ENCODE results near the gene C19orf47.

The C19orf47 gene

DNA sequence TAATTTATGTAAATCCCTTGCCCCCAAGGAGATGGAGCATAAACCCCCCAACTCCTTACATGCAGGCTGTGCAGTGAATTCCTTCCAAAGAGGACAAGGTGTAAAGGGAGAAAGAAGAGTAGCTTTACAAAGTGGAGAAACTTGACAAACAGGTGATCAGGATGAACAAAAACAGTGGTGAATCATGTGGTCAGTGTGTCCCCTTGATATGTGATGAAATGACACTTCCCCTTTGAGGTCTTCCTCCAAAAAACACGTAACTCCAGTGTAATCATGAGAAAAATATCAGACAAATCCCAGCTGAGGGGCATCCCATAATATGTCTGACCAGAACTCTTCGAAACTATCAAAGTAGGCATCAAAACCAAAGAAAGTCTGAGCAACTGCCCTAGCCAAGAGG lies 33.5 kb downstream of the C19orf47 start:
- DNase-seq: no peak

DNA sequence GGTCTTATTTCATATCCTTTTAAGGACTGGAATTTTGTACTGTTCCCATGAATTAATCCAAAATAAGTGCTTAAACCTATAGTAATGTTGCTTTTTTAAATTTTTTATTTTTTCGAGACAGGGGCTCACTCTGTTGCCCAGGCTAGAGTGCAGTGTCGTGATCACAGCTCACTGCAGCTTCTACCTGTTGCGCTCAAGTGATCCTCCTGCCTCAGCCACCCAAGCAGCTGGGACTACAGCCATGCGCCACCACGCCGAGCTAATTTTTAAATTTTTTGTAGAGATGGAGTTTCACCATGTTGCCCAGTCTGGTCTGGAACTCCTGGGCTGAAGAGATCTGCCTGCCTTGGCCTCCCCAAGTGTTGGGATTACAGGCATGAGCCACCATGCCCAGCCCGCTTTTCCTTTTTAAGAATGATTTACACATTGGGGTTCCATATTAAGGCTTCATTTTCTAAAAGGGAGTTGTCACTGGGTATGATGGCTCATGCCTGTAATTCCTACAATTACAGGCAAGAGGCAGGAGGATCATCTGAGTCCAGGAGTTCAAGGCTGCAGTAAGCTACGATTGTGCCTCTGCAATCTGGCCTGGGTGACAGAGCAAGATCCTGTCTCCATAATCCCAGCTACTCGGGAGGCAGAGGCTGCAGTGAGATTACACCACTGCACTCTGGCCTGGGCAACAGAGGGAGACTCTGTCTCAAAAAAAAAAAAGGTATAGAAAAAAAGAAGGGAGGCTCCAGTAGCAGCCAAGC lies 34.8 kb downstream of the C19orf47 start:
- no peak for DNase-seq

DNA sequence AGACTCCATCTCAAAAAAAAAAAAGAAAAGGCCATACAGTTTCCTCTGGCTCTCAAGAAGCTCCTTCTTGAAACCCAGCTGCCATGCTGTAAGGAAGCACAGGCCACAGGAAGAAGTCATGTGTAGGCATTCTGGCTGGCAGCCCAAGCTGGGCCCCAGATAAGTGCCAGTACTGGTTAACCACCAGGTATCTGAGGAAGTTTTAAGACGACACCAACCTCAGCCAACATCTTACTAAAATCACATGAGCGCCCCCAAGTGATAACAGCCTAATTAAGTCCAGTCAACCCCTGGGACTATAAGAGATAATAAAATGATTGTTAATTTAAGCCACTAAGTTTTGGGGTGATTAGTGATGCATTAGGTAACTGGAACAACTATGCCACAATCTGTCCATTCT lies 35.7 kb downstream of the C19orf47 start:
- no peak for DNase-seq

DNA sequence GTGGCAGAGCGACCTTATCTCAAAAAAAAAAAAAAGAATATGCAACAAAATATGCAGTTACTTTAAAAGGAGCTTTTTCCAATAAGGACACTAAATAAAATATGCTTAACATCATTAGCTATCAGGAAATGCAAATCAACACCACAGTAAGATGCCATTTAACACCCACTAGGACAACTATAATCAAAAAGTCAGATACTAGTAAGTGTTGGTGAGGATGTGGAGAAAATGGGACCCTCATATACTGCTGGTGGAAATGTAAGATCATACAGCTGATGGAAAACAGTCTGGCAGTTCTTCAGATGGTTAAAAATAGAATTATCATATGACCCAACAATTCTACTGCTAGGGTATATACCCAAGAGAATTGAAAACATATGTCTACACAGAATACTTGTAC lies 38.5 kb downstream of the C19orf47 start:
- DNase-seq: no peak

DNA sequence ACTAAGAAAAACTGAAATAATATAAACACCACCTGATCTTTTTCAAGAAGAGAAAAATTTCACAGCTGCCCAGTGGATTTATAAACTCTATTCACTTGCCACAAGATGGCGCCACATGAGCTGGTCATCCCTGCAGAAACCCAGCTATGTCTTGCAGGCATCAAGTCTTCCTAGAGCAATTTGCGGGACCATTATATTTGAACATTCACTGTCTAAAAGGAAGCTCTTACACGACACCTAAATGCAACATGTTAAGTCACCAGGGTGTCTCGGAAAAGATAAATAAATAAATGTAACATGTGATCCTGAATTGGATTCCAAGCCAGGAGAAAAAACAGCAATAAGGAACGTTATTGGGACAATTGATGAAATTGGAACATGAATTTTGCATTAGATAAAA lies 42.8 kb downstream of the C19orf47 start:
- peak; percentile 69 for DNase-seq

DNA sequence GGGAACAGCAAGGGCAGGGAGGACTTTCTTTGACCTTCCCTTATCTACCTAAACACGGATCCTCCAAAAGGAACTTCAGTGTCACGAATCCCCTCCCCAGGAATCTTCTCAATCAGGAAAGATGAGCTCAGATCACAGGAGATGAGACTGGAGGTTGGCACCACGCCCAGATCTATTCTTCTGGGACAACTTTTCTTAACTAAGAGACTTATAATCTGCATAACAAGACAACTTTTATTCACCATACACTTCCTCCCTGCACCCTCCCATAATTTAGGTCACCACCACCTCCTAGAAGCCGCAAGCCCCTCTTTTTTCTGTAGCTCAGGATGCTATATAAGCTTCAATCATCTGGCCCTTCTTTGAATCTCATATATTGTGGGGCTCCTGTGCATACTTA lies 43.9 kb downstream of the C19orf47 start:
- DNase-seq: no peak

DNA sequence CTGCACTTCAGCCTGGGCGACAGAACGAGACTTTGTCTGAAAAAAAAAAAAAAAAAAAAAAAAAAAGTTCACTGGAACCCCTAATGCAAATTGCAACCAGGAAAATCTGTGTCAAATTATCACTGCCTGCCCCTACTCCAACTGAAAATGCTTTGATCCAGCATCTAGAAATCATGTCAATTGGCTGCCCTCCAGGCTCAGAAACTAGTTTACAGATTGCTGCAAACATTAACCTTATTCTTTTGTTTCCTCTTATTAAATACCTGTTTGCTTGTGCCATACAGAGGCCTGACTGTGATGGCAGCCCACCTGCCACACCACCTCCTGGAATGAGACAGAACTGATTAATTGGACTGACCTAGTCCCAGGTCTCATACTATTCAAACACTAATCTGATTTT lies 44.4 kb downstream of the C19orf47 start:
- DNase-seq: no peak

DNA sequence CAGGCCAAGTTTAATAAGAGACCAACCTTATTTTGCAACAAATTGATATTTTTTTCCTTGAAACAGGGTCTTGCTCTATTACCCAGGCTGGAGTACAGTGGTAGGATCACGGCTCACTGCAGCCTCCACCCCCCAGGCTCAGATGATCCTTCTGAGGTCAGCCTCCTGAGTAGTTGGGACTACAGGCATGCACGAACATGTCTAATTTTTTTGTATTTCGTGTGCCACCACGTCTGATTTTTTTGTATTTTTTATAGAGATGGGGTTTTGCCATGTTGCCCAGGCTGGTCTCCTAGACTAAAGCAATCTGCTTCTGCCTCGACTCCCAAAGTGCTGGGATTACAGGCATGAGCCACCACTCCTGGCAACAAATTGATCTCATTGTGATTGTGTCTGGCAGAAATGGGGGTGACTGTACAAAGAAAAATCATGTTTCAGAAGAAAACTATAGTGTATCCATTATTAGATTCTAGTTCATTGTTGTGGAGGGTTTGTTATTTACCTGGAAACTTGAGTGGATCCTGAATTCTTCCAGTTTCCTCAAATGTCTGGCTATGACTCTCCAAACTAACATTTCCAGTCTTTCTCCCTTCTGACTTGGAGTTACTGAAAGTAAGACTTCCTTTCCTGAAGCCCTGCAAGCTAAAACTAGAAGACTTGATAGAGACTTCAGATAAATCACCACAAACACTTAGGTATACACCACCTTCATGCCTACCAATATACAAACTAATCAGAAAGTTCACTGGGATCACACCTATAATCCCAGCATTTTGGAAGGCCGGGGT lies 45.8 kb downstream of the C19orf47 start:
- DNase-seq: no peak

DNA sequence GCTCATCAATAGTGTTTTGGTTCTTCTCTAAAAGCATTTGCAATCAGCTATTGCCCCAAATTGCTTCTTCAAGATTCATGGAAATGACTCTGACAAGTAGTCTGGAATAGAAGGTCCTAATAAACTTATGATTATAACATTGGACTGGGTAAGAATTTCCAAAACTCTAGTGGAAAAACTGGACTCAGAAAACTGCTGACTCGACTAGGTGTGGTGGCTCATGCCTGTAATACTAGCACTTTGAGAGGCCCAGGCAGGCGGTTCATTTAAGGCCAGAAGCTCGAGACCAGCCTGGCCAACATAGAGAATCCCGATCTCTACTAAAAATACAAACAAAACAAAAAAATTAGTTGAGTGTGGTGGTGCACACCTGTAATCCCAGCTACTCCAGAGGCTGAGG lies 47.5 kb downstream of the C19orf47 start:
- no peak for DNase-seq

DNA sequence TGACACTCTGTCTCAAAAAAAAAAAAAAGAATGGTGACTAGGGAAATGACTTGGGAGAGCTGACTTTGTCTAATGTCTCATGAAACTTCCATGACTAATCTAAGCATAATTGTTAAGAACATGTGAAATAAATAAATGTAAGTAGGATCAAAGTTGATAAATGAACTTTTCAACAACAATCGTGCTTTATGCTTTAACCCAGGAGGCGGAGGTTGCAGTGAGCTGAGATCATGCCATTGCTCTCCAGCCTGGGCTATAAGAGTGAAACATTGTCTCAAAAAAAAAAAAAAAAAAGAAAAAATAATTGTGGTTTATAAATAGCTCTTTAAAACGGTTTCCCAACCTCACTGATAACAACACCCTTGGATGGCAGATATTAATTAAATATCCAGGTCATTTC lies 50.2 kb downstream of the C19orf47 start:
- DNase-seq: no peak

DNA sequence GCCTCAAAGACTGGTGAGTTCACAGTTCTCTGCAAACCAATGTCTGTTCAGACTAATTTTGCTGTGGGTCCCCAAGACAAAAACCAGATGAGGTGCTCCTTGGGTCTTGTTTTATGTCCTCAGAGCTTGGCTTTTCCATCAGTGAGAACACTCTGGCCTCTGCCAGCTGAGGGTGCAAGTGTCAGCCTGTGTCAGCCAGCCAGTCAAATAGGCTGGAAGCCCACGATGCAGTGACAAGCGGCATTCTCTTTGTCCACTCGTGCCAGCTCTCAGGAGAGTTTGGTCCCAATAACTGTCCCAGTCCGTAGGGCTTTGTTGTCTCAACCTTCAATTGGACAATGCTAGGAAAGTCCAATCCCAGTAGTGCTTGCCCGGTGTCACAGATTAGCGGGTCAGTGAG lies 53.6 kb downstream of the C19orf47 start:
- DNase-seq: no peak

DNA sequence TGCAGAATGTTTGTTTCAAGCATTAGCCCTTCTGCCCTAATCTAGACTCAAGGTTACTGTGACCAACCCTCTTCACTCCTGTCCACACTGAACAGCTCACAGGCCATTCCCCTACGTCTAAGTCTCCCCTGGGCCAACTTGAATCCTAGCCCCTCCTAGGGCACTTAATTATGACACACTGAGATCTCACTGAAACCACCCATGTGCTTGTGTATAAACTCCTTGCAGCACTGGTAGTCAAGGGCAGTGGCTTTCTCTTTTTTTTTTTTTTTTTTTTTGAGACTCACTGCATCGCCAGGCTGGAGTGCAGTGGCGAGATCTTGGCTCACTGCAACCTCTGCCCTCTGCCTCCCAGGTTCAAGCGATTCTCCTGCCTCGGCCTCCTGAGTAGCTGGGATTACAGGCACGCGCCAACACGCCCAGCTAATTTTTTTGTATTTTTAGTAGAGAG lies 61.2 kb downstream of the C19orf47 start:
- DNase-seq: no peak

DNA sequence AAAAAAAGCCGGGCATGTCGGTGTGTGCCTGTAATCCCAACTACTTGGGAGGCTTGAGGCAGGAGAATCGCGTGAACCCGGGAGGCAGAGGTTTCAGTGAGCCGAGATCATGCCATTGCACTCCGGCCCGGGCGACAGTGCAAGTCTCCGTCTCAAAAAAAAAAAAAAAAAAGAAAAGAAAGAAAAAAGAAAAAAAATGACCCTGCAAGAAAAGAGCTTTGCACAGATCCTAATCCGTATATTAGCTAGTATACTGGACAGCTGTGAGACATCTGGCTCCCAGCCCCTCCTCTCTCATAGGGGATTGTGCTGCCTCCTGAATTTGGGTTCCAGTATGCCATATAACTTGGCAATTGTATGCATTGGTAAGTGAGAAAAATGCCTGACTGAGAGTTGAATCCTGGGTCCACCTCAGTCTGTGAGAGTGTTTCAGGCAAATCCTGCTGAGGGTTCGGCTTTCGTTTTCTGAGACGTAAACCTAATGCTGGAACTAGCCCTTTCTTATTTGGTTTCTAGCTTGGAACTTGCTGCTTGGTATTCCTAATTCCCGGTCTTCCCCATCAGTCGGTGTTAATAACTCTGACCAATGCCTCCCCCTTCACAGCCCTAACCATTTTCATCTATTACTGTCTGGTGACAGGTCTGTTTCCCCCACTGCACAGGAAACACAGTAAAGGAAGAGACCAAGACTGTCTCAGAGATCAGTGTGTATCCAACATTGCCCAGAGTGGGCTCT lies 61.8 kb downstream of the C19orf47 start:
- DNase-seq: no peak

DNA sequence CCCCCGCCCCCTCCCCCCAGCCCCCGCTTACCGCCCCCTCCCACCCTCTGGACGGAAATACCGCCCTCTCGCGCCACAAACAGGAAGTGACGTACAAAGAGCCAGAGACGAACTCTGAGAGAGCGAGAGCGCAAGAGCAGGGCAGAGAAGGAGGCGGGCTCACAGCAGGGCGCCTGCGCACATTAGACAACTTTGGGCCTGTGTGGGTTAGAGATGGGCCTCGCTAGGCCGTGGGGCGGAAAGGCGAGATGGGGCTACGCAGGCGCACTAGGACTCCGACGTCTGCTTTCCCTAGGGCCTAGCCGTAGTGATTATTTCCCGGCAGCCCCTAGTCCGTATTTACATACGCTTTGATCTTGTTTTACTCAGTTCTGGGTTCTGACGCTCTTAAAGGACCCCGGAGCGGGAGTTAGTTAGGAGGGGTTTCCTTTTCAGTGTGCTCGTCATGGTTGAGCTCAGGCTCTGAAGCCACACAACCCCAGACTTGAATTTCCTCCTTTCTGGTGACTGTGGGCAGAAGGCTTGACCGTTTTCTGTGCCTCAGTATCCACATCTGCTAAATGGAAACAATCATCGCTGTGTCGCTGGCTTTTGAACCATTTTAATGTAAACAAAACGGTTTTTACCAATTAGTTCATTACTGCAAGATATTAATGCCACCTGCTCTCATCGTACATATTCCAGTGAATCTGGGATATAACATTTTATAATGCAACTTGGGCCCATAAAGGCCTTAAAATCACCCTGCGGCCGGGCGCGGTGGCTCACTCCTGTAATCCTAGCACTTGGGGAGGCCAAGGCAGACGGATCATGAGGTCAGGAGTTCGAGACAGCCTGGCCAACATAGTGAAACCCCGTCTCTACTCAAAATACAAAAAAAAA lies 62.6 kb downstream of the C19orf47 start:
- DNase-seq: peak; percentile 99

DNA sequence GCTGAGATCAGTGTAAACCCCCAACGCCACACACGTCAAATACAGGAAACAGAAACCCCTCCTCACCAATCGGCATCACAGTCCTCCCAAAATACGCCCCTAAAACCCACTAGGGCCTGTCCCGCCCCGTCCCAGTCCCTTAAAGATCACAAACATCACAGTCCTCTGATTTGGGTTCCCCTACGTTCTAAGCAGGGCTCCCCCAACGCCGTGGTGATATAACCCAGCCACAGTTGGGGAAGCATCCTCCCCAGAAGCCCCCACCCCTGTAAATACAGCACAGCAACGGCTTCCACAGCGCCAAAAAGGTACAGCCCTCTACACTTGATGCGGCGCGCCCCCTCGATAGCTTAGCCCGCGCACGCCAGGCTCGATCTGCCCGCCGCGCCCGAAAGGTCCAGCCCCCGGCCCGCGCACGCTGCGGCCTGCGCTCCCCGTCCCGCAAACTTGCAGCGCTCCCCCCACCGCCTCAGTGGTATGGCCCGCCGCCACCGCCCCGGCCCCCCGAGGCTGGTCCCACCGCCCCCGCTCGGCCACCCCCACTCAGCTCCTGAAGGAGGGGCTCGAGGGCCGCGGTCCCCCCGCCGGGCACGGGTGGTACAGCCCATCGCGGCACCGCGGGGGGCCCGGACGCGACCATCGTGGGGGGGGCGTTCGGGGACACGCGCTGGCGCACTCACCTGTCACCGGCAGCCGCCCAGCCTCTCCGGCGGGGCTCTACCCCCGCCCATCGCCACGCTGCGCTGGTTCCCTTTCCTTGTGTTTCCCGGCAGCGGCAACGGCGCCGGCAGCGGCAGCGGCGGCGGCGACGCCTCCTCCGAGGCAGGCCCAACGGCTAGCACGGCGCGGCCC lies 63.5 kb downstream of the C19orf47 start, which contains the start of gene AKT2:
Gene AKT2, minus strand, starts transcription at position 845 of the 852 bp plus-strand sequence. CDS start 20,078 bp downstream, outside the sequence.
- DNase-seq: peak; percentile 51

DNA sequence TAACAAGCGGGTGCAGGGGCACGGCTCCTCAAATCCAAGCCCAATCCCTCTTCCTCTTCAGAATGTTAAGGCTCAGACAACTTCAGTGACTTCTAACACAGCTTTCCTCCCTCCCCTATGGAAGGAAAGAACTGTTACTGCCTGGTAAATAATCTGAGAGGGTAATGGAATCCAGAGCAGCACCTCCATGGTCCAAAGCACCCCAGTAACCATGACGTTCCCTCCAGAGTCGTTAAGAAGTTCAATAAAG lies 64.0 kb downstream of the C19orf47 start:
- no peak for DNase-seq

DNA sequence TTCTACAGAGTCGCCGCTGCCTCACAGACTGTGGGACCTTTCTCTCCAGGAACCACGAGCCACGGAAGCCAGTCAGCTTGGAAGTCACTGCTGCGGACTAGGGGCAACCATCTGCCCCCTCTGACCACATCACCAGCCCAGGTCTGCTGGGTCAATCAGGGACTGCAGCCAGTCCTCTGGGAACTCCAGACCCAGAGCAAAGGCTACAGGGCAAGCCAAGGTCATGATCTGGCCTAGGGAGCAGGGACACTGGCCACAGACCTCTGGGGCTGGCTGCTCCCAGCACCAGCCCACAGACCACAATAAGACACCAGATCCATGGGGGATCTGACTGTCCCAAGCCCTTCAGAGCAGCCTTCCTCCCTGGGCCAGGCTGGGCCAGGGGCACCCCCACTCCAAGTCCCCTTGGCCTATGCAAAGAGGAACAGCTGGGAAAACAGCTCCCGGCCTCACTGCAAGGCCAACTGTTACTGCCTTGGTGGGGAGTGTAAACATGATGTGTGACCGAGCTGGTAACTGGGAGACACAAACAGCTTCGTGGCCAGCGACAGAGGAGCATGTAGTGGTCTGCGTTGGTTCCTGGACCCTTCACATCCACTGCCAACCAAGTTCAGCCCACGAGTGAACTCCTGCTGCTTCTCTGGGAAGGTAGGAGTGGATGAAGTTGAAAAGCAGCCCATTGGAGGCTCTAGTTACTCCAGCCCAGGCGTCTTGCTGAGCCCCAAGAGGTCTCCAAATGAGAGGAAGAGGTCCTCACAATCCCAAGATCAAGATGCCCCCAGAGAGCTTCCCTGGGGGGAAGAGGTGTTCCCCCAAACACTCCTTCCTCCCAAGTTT lies 64.6 kb downstream of the C19orf47 start:
- no peak for DNase-seq

DNA sequence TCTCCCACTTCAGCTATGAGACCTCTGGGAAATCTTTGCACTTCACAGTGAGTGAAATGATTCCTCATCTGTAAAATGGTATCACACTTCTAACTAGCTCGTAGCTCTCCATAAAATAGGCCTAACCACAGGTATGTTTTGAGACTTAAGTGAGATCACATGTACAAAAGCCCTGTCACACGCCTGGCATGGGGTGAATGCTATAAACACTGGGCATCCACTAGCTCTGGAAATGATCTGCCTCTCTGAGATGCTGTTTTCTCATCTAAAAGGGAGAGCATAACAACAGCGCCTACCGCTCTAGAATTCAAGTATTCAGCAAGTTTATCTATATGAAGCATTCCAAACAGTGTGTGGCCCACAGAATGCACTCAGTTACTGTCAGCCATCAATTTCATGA lies 65.3 kb downstream of the C19orf47 start:
- DNase-seq: no peak

DNA sequence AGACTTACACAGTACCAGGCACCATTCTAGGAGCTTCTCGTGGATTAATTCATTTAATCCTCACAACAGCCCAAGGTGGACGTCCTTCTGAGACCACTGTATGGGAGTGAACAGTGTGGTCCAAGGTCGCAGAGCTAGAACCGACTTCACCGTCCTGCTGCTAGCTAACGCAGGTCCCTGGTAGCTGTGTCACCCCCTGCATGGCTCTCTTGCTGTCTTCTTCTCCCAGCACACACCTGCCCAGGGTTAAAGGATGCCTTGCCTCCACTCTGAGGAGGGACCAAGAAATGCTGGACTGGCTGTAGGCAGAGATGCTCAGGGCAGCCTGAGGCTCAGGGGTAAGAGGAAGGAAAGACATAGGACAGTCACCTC lies 66.0 kb downstream of the C19orf47 start:
- DNase-seq: no peak

DNA sequence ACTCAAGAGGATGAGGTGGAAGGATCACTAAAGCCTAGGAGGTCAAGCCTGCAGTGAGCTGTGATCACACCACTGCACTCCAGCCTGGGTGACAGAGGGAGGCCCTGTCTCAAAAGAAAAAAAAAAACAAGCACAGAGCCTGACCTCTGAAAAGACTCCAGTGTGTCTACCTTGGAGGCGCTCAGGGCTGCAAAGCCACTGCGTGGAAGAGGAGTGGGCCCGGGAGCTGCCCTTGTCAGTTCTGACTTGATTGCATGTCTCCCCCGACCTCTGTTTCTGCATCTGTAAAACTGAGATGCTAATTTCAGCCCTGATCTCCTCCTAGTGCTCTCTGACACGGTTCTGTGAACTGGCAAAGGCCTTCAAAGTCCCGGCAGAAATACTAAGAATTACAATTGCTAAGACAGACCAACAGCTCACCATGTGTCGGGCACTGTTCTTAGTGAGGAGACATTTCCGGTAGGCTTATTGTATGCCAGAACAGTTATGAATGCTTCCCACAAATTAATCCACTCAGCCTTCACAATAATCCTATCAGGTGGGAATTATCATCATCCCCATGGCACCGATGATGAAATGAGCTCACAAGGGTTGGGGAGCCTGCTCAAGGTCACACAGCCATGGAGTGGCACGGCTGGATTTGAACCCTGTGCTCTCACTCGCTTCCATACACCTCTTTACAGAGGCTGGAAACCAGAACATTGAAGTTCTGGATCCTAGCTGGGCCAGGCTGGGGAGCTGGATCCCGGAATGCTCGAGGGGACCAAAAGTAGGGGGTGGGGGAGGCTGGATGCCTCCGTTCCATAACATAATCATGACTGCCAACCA lies 66.6 kb downstream of the C19orf47 start:
- no peak for DNase-seq
